Measurements from ENCODE around the gene P2RY4. TPM values are rescaled to one million over a fixed set of nuclear protein-coding genes. Genes with fewer than 3 reads are reported as not detected.

The P2RY4 gene
- total RNA-seq, result 0.13 TPM in 1 of 2 replicates, not detected in the other

GRCh38 chrX:70260104-70260503 is at the start of gene P2RY4:
TSS of gene P2RY4 (minus strand) at chrX:70260204. CDS start at chrX:70259624, 580 bp downstream.

DNA sequence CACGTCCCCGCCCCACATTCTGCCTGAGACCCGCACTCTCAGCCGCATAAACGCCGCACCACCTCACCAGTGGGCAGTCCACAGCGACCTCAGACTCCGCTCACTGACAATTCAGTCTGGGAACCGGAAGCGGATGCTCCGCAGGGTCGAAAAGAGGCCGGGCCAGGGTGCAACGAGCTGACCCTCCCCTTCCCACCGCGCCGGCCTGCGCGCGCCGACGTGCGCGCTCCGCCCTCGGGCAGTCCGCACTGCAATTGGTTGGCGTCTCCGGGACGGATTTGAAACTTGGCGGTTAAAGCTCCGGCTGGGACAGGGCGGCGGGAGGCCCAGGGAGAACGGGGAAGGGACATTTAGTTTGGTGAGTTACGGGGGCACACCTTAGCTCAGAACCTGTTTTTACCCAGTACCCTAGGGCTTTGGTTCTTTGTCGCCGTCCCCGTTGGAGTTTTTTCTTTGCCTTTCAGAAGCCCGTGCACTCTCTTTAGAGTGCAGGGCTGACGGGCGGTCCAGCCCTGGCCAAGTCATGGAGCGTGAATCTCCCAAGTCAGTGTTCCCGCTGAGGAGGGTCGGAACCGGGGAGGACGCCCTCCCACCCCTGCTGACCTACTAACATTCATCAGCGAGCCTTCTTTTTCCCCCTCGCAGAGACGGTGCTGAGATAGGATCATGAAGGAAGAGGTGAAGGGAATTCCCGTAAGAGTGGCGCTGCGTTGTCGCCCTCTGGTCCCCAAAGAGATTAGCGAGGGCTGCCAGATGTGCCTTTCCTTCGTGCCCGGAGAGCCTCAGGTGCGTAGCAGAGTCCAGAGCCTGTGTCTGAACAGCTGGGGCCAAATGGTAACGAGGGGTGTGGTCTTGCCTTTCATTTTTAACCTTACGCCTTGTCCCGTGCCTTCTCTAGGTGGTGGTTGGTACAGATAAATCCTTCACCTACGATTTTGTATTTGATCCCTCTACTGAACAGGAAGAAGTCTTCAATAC is 30.1 kb upstream of the P2RY4 start, which contains the start of the genes KIF4A and PDZD11:
Gene KIF4A (plus strand): TSS at position 312 of the 978 bp plus-strand sequence. CDS start 355 bp downstream, at position 667.
Gene PDZD11 (minus strand): TSS at position 135 of the 978 bp plus-strand sequence. CDS start 586 bp downstream, outside the sequence.

GRCh38 chrX:70281951-70282350 is 21.9 kb upstream of the P2RY4 start, which contains the start of gene RAB41:
TSS of gene RAB41 (plus strand) at chrX:70282172. CDS start at chrX:70282218, 46 bp downstream.

GRCh38 chrX:70268034-70268433 is 8.0 kb upstream of the P2RY4 start, which contains the start of gene ARR3:
TSS of gene ARR3 (plus strand) at chrX:70268334. CDS start at chrX:70269386, 1,052 bp downstream.

DNA sequence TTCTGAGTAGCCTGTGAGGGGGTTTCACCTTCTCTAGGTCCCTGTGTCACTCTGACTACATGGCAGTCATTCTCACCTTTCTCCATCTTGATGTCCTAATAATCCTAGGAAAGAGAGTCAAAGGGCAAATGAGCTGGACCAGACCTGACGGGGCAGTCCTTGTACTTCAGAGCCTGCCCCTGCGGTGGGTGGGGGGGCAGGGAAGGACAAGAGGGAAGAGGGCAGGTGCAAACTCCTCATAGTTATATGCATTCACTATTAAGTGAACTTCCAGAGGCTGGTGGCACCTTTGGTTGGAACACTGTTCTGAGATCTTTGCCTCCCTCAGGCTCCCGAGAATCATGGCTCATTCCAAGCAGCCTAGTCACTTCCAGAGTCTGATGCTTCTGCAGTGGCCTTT is 25.6 kb downstream of the P2RY4 start, which contains the start of gene AWAT1:
Gene AWAT1 (plus strand): TSS at position 301 of the 400 bp plus-strand sequence. CDS start 41 bp downstream, at position 342.

Other genes starting within 250 kb of the P2RY4 start
- not detected in 2 replicates for gene AWAT2, start 210.3 kb downstream of the P2RY4 start, total RNA-seq
- not detected in 2 replicates for gene OTUD6A, start 197.7 kb downstream of the P2RY4 start, total RNA-seq
- 29.0 and 61.9 TPM in 2 replicates for gene IGBP1, start 126.8 kb downstream of the P2RY4 start, total RNA-seq
- not detected in 2 replicates for gene DGAT2L6, start 82.7 kb downstream of the P2RY4 start, total RNA-seq
- gene AWAT1, start 25.5 kb downstream of the P2RY4 start, total RNA-seq, result not detected in 2 replicates
- gene ARR3, start 8.1 kb upstream of the P2RY4 start, total RNA-seq, result not detected in 2 replicates
- not detected in 2 replicates for gene RAB41, start 22.0 kb upstream of the P2RY4 start, total RNA-seq
- gene PDZD11, start 29.7 kb upstream of the P2RY4 start, total RNA-seq, result 52.2 and 58.7 TPM in 2 replicates
- 0.76 and 23.8 TPM in 2 replicates for gene KIF4A, start 29.9 kb upstream of the P2RY4 start, total RNA-seq
- 0.25 TPM in 1 of 2 replicates, not detected in the other for gene GDPD2, start 163.1 kb upstream of the P2RY4 start, total RNA-seq
- 17.3 and 22.1 TPM in 2 replicates for gene DLG3, start 184.6 kb upstream of the P2RY4 start, total RNA-seq